BJ (cell line): ENCODE data around the gene OR11G2. TPM values are rescaled to one million over a fixed set of nuclear protein-coding genes. Genes with fewer than 3 reads are reported as not detected.
"Not testable (repeated sequence)": the region's sequence is repeated elsewhere in the genome, so short reads cannot be mapped to it uniquely, and the experiment has no call there.

Experiments
- CTCF ChIA-PET: fragments of 350-600 bp; formaldehyde crosslinking; extraction: SDS; loops from one replicate; lab custom pipeline; 2021; ENCODE audit warnings: antibody characterized with exemption, inconsistent platforms; lab: Yijun Ruan, JAX
- POLR2A ChIA-PET: fragments of 300-600 bp; sonication (Branson Sonifier 250); formaldehyde crosslinking; extraction: SDS; loops from one replicate; lab custom pipeline; 2021; ENCODE audit warnings: antibody characterized with exemption; lab: Charles Lee
- DNase-seq: peaks from one replicate; pipeline ENCODE4 v3.0.0-alpha.2; 2011; ENCODE audit warnings: low read depth
- H3K27me3 ChIP-seq: 2 replicates; pipeline ENCODE4 v1.6.0; 2011; ENCODE audit warnings: low read length; ENCODE audit not compliant: control insufficient read depth, insufficient read depth
- H3K36me3 ChIP-seq: 2 replicates; pipeline ENCODE4 v1.5.1; 2011; ENCODE audit warnings: low read length; ENCODE audit not compliant: control insufficient read depth, insufficient read depth
- H3K4me3 ChIP-seq: 2 replicates; pipeline ENCODE4 v1.5.1; 2011; ENCODE audit warnings: low read depth, mild to moderate bottlenecking, control low read depth, low read length
- polyA plus RNA-seq: library from polyadenylated mRNA; depleted of rRNA; stranded (reverse); fragments of >200 nt; gene quantifications from 2 replicates; pipeline ENCODE4 v1.2.3, GENCODE V29; 2011
- TF ChIP-seq, protein P1 (sequence below): IDR thresholded peaks from 2 replicates; pipeline ENCODE4 v1.5.1; 2011; ENCODE audit warnings: low read depth, mild to moderate bottlenecking, control low read depth, inconsistent platforms, low read length, moderate library complexity; ENCODE audit not compliant: insufficient read depth

OR11G2 gene
- polyA plus RNA-seq, 1 experiment = not detected

GRCh38 chr14:20198991-20199390 is 8.3 kb downstream of the OR11G2 start:
- Histone ChIP-seq H3K36me3 (no peaks in the 10 kb centered on the region), H3K4me3 (no peak overlapping the region), H3K27me3 (no peaks in the 10 kb centered on the region)
- ChIA-PET CTCF (no interaction called here), POLR2A (no interaction called here)
- DNase-seq = no peak
- TF ChIP-seq, protein P1, sequence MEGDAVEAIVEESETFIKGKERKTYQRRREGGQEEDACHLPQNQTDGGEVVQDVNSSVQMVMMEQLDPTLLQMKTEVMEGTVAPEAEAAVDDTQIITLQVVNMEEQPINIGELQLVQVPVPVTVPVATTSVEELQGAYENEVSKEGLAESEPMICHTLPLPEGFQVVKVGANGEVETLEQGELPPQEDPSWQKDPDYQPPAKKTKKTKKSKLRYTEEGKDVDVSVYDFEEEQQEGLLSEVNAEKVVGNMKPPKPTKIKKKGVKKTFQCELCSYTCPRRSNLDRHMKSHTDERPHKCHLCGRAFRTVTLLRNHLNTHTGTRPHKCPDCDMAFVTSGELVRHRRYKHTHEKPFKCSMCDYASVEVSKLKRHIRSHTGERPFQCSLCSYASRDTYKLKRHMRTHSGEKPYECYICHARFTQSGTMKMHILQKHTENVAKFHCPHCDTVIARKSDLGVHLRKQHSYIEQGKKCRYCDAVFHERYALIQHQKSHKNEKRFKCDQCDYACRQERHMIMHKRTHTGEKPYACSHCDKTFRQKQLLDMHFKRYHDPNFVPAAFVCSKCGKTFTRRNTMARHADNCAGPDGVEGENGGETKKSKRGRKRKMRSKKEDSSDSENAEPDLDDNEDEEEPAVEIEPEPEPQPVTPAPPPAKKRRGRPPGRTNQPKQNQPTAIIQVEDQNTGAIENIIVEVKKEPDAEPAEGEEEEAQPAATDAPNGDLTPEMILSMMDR = no peak

- H3K4me3 ChIP-seq = no peak overlapping the region
- H3K27me3 ChIP-seq = no peaks in the 10 kb centered on the region
- no peaks in the 10 kb centered on the region for H3K36me3 ChIP-seq
- DNase-seq = no peak
- ChIA-PET CTCF (no interaction called here), POLR2A (no interaction called here)
- TF ChIP-seq, protein P1 = no peak
These were observed 14.0 kb downstream of the OR11G2 start for GRCh38 chr14:20204721-20205120.

GRCh38 chr14:20209595-20209994 is 18.9 kb downstream of the OR11G2 start:
- TF ChIP-seq, protein P1 = no peak
- no peak overlapping the region for H3K4me3 ChIP-seq
- ChIA-PET POLR2A (no interaction called here), CTCF (no interaction called here)
- no peaks in the 10 kb centered on the region for H3K27me3 ChIP-seq
- H3K36me3 ChIP-seq = no peaks in the 10 kb centered on the region
- no peak for DNase-seq

GRCh38 chr14:20212406-20212805 is 21.7 kb downstream of the OR11G2 start:
- H3K36me3 ChIP-seq, CTCF ChIA-PET, H3K4me3 ChIP-seq, H3K27me3 ChIP-seq, POLR2A ChIA-PET, DNase-seq: not testable (repeated sequence)

DNA sequence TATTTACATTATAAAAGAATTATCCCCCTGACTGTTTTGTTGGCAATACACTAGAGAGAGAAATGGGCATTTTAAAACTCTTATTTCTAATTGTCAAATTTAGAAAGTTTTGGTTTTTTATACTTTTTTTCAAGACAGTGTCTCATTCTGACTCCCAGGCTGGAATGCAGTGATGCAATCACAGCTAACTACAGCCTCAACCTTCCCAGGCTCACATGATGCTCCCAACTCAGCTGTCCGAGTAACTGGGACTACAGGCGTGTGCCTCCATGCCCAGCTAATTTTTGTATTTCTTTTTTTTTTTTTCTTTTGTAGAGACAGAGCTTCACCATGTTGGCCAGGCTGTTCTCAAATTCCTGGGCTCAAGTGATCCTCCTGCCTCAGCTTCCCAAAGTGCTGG is 24.5 kb downstream of the OR11G2 start:
- ChIA-PET CTCF (no interaction called here), POLR2A (no interaction called here)
- H3K4me3 ChIP-seq = no peak overlapping the region
- TF ChIP-seq, protein P1 = no peak
- no peaks in the 10 kb centered on the region for H3K27me3 ChIP-seq
- H3K36me3 ChIP-seq = no peaks in the 10 kb centered on the region
- no peak for DNase-seq

- Histone ChIP-seq H3K4me3 (no peak overlapping the region), H3K27me3 (no peaks in the 10 kb centered on the region), H3K36me3 (no peaks in the 10 kb centered on the region)
- ChIA-PET CTCF (no interaction called here), POLR2A (no interaction called here)
- TF ChIP-seq, protein P1 = no peak
- DNase-seq = no peak
These were observed 28.3 kb downstream of the OR11G2 start for GRCh38 chr14:20219033-20219432.
